H1 (cell line): ENCODE results near the gene FAM50B. TPM values are rescaled to one million over a fixed set of nuclear protein-coding genes. Genes with fewer than 3 reads are reported as not detected.

ENCODE experiments used
- CTCF ChIA-PET: fragments of 300-600 bp; sonication (Branson Sonifier 250); formaldehyde crosslinking; loops from one replicate; lab custom pipeline; 2021; ENCODE audit not compliant: partially characterized antibody; lab: Charles Lee
- POLR2A ChIA-PET: fragments of 300-600 bp; sonication (Branson Sonifier 250); formaldehyde crosslinking; loops from one replicate; lab custom pipeline; 2021; ENCODE audit warnings: inconsistent platforms; ENCODE audit not compliant: partially characterized antibody; lab: Charles Lee
- DNase-seq, 2 experiments: peaks; one replicate each; pipeline versions ENCODE4 v3.0.0 to v3.0.0-alpha.2; 2010 to 2022; ENCODE audit warnings: low spot score in 2 of 2, low read depth in 1 of 2, mixed read lengths in 1 of 2
- FAIRE-seq: peaks from 2 replicates; lab custom pipeline; 2011; peaks lifted over from hg19 to GRCh38; lab: Jason Lieb, UNC
- H2AFZ ChIP-seq: 2 replicates; pipeline ENCODE4 v1.8.1; 2012; ENCODE audit warnings: low read length, inconsistent platforms
- H2AK5ac ChIP-seq: 2 replicates; pipeline ENCODE4 v1.6.1; 2013; ENCODE audit warnings: low read depth, low read length
- H2BK120ac ChIP-seq: replicated peaks from 2 replicates; pipeline ENCODE3; 2013; ENCODE audit warnings: low read depth, low read length, inconsistent platforms
- H2BK12ac ChIP-seq: 2 replicates; pipeline ENCODE4 v1.6.1; 2013; ENCODE audit warnings: low read depth, low read length
- H2BK15ac ChIP-seq: 2 replicates; pipeline ENCODE4 v1.6.1; 2013; ENCODE audit warnings: low read length
- H2BK20ac ChIP-seq: 2 replicates; pipeline ENCODE4 v1.6.1; 2013; ENCODE audit warnings: low read length
- H2BK5ac ChIP-seq: 2 replicates; pipeline ENCODE4 v1.6.1; 2013; ENCODE audit warnings: low read depth, low read length
- H3K14ac ChIP-seq: 2 replicates; pipeline ENCODE4 v1.6.1; 2013; ENCODE audit warnings: inconsistent platforms; ENCODE audit not compliant: insufficient read length
- H3K18ac ChIP-seq: 2 replicates; pipeline ENCODE4 v1.6.1; 2013; ENCODE audit warnings: low read length; ENCODE audit errors: extremely low read depth
- H3K23ac ChIP-seq: 2 replicates; pipeline ENCODE4 v1.6.1; 2013; ENCODE audit warnings: inconsistent platforms; ENCODE audit not compliant: insufficient read length
- H3K23me2 ChIP-seq: 2 replicates; pipeline ENCODE4 v1.6.1; 2013; ENCODE audit warnings: low read depth, low read length
- H3K27ac ChIP-seq: 2 replicates; pipeline ENCODE4 v1.6.1; 2011; ENCODE audit warnings: low read depth, low read length, inconsistent platforms
- H3K27me3 ChIP-seq, 4 experiments: replicated peaks in 1 of 4; 1 replicate in 1 of 4; 2 replicates in 3 of 4; pipeline versions ENCODE4 v1.6.1 to v1.8.1; 2011 to 2013; ENCODE audit warnings: low read length in 3 of 4, mild to moderate bottlenecking in 3 of 4, inconsistent platforms in 2 of 4, mixed read lengths in 2 of 4, moderate library complexity in 1 of 4; ENCODE audit not compliant: control insufficient read depth in 3 of 4, insufficient read depth in 3 of 4; ENCODE audit errors: extremely low read depth in 1 of 4
- H3K36me3 ChIP-seq, 4 experiments: 2 replicates each; pipeline versions ENCODE4 v1.6.1 to v1.8.1; 2011 to 2013; ENCODE audit warnings: mild to moderate bottlenecking in 4 of 4, low read length in 3 of 4, moderate library complexity in 2 of 4, control low read depth in 1 of 4, inconsistent platforms in 1 of 4; ENCODE audit not compliant: insufficient read depth in 4 of 4, control insufficient read depth in 2 of 4
- H3K4ac ChIP-seq: replicated peaks from 2 replicates; pipeline ENCODE3; 2013; ENCODE audit warnings: low read length, low read depth, mixed read lengths, inconsistent platforms; ENCODE audit not compliant: insufficient read length
- H3K4me1 ChIP-seq, 4 experiments: replicated peaks in 1 of 4; 1 replicate in 1 of 4; 2 replicates in 3 of 4; pipeline versions ENCODE4 v1.6.1 to v1.8.1; 2011 to 2013; ENCODE audit warnings: low read length in 3 of 4, inconsistent platforms in 2 of 4, mixed read lengths in 1 of 4; ENCODE audit not compliant: insufficient read depth in 4 of 4, control insufficient read depth in 3 of 4
- H3K4me2 ChIP-seq, 2 experiments: 2 replicates each; pipeline versions ENCODE4 v1.6.1 to v1.8.1; 2011 to 2013; ENCODE audit warnings: low read depth in 2 of 2, low read length in 2 of 2, control low read depth in 1 of 2, inconsistent platforms in 1 of 2, mild to moderate bottlenecking in 1 of 2; ENCODE audit not compliant: insufficient read depth in 1 of 2
- H3K4me3 ChIP-seq, 4 experiments: fragments of 200-600, 300-600 bp in 1 of 4; sonication (generic), shearing (Covaris generic), sonication (Bioruptor Twin) in 1 of 4; 2 replicates each; pipeline versions ENCODE4 v1.5.1 to v1.8.1; 2011 to 2016; ENCODE audit warnings: low read length in 4 of 4, low read depth in 3 of 4, control low read depth in 2 of 4, inconsistent platforms in 2 of 4, mild to moderate bottlenecking in 2 of 4, mixed read lengths in 1 of 4, moderate library complexity in 1 of 4; ENCODE audit not compliant: insufficient read depth in 2 of 4; ENCODE audit errors: extremely low read depth in 1 of 4
- H3K56ac ChIP-seq: replicated peaks from 2 replicates; pipeline ENCODE3; 2013; ENCODE audit warnings: low read depth, mild to moderate bottlenecking, mixed read lengths, low read length, inconsistent platforms; ENCODE audit not compliant: insufficient read length
- H3K79me1 ChIP-seq: 2 replicates; pipeline ENCODE4 v1.6.1; 2013; ENCODE audit warnings: low read depth, low read length, control low read depth
- H3K79me2 ChIP-seq, 2 experiments: 2 replicates each; pipeline versions ENCODE4 v1.6.1 to v1.8.1; 2012 to 2013; ENCODE audit warnings: low read length in 2 of 2, mild to moderate bottlenecking in 2 of 2, inconsistent platforms in 1 of 2; ENCODE audit not compliant: insufficient read depth in 2 of 2, control insufficient read depth in 1 of 2
- H3K9ac ChIP-seq, 4 experiments: replicated peaks in 1 of 4; 1 replicate in 1 of 4; 2 replicates in 3 of 4; pipeline versions ENCODE4 v1.6.1 to v1.8.1; 2011 to 2013; ENCODE audit warnings: low read depth in 3 of 4, low read length in 3 of 4, control low read depth in 2 of 4, mild to moderate bottlenecking in 2 of 4, moderate library complexity in 2 of 4, inconsistent platforms in 1 of 4; ENCODE audit errors: extremely low read depth in 1 of 4
- H3K9me3 ChIP-seq, 2 experiments: 2 replicates each; pipeline versions ENCODE4 v1.6.1 to v1.8.1; 2012 to 2013; ENCODE audit warnings: mild to moderate bottlenecking in 2 of 2, moderate library complexity in 2 of 2, control low read depth in 1 of 2, inconsistent platforms in 1 of 2, low read depth in 1 of 2, low read length in 1 of 2, mixed read lengths in 1 of 2; ENCODE audit not compliant: insufficient read depth in 2 of 2
- H4K20me1 ChIP-seq, 2 experiments: replicated peaks in 1 of 2; 2 replicates each; pipeline versions ENCODE3 to v1.8.1; 2011 to 2013; ENCODE audit warnings: inconsistent platforms in 2 of 2, low read length in 2 of 2, mild to moderate bottlenecking in 1 of 2; ENCODE audit not compliant: insufficient read depth in 2 of 2, control insufficient read depth in 1 of 2
- H4K5ac ChIP-seq: 2 replicates; pipeline ENCODE4 v1.6.1; 2013; ENCODE audit warnings: low read length, low read depth, mixed read lengths, inconsistent platforms; ENCODE audit not compliant: insufficient read length
- H4K8ac ChIP-seq: 2 replicates; pipeline ENCODE4 v1.8.0; 2013; ENCODE audit warnings: mild to moderate bottlenecking, moderate library complexity, low read length, inconsistent platforms; ENCODE audit not compliant: insufficient read depth; ENCODE audit errors: extremely low read depth
- H4K91ac ChIP-seq: replicated peaks from 2 replicates; pipeline ENCODE3; 2013; ENCODE audit warnings: low read length, mixed read lengths, inconsistent platforms; ENCODE audit not compliant: insufficient read length
- BRCA1 ChIP-seq: IDR thresholded peaks from 2 replicates; pipeline ENCODE4 v1.6.1; 2012; ENCODE audit warnings: low read depth, low read length, improper control_type of control experiment
- CTBP2 ChIP-seq: IDR thresholded peaks from 2 replicates; pipeline ENCODE4 v1.7.0; 2011; ENCODE audit warnings: borderline replicate concordance, mild to moderate bottlenecking, moderate library complexity, mixed read lengths, low read length; ENCODE audit not compliant: insufficient read depth, insufficient read length
- GABPA ChIP-seq: IDR thresholded peaks from 2 replicates; pipeline ENCODE4 v1.6.1; 2011; ENCODE audit warnings: mild to moderate bottlenecking, low read length, moderate library complexity, borderline replicate concordance; ENCODE audit not compliant: insufficient read depth
- HDAC2 ChIP-seq, 2 experiments: fragments of 300-600 bp in 1 of 2; sonication (generic) in 1 of 2; IDR thresholded peaks; 2 replicates each; pipeline ENCODE4 v1.6.1; 2011 to 2012; ENCODE audit warnings: low read depth in 2 of 2, low read length in 2 of 2, mild to moderate bottlenecking in 2 of 2, moderate library complexity in 2 of 2, borderline replicate concordance in 1 of 2, inconsistent platforms in 1 of 2
- KDM4A ChIP-seq: IDR thresholded peaks from one replicate; pipeline ENCODE4 v1.7.1; 2012; ENCODE audit warnings: low read depth, mild to moderate bottlenecking, moderate library complexity, low read length, inconsistent platforms; ENCODE audit not compliant: severe bottlenecking
- NANOG ChIP-seq: IDR thresholded peaks from 2 replicates; pipeline ENCODE4 v1.6.1; 2011; ENCODE audit warnings: low read length, low read depth, mild to moderate bottlenecking, inconsistent platforms; ENCODE audit not compliant: insufficient read depth, poor library complexity, severe bottlenecking
- POLR2AphosphoS5 ChIP-seq: IDR thresholded peaks from 2 replicates; pipeline ENCODE4 v1.6.1; 2011; ENCODE audit warnings: low read depth, low read length
- RBBP5 ChIP-seq: IDR thresholded peaks from 2 replicates; pipeline ENCODE4 v1.7.1; 2012; ENCODE audit warnings: low read depth, mild to moderate bottlenecking, inconsistent platforms, low read length, moderate library complexity, borderline replicate concordance
- RNF2 ChIP-seq: fragments of 200-900, 300-1000 bp; sonication (generic); IDR thresholded peaks from 2 replicates; pipeline ENCODE4 v1.7.1; 2016; ENCODE audit warnings: borderline replicate concordance, low read depth, mild to moderate bottlenecking, antibody characterized with exemption, low read length; ENCODE audit not compliant: poor library complexity, severe bottlenecking; ENCODE audit errors: missing control alignments
- TAF7 ChIP-seq: optimal IDR thresholded peaks from 2 replicates; pipeline ENCODE3; 2011; ENCODE audit warnings: low read depth, mild to moderate bottlenecking, inconsistent platforms, low read length, moderate library complexity, borderline replicate concordance
- WGBS, 2 experiments: shearing (Covaris generic) in 1 of 2; methylation state at CpG; one replicate each; pipeline versions ENCODE4 v1.1.6 to v1.1.7; 2013 to 2015; ENCODE audit warnings: low lambda C conversion rate in 2 of 2, mixed read lengths in 2 of 2, inconsistent platforms in 1 of 2, low coverage in 1 of 2, missing lambda C conversion rate in 1 of 2; ENCODE audit not compliant: insufficient replicate concordance in 2 of 2, insufficient coverage in 1 of 2, insufficient read length in 1 of 2; ENCODE audit errors: extremely low coverage in 1 of 2, missing lambda C conversion rate in 1 of 2; 5-methylcytosine and 5-hydroxymethylcytosine counted together
- polyA plus RNA-seq, 7 experiments: library from polyadenylated mRNA; depleted of rRNA in 3 of 7; stranded (reverse) in 5 of 7; unstranded in 2 of 7; fragments of >200 nt in 5 of 7; fragments of 200-250 nt in 2 of 7; gene quantifications; 1 replicate in 5 of 7; 2 replicates in 1 of 7; 4 replicates in 1 of 7; pipeline versions ENCODE4 v1.2.1 to v1.2.3, GENCODE V29; 2011 to 2013; ENCODE audit warnings: missing spikeins in 2 of 7, mixed read lengths in 2 of 7
- total RNA-seq: library from RNA; stranded (reverse); fragmentation: NEBNext Ultra II Directional; extraction: Animal tissue kit (Norgen Biotek cat#: 25700); gene quantifications from 2 replicates; pipeline ENCODE4 v1.2.1, GENCODE V29; 2021
- TF ChIP-seq, protein P1 (sequence below): IDR thresholded peaks from 2 replicates; pipeline ENCODE4 v1.6.1; 2012; ENCODE audit warnings: low read length, inconsistent platforms

Gene FAM50B
- total and polyA plus RNA-seq, 2 of the 8 experiments (the other 6 are each of a cell fraction or from before 2014, with no cell fraction given) = 3.1 to 3.2 TPM

DNA sequence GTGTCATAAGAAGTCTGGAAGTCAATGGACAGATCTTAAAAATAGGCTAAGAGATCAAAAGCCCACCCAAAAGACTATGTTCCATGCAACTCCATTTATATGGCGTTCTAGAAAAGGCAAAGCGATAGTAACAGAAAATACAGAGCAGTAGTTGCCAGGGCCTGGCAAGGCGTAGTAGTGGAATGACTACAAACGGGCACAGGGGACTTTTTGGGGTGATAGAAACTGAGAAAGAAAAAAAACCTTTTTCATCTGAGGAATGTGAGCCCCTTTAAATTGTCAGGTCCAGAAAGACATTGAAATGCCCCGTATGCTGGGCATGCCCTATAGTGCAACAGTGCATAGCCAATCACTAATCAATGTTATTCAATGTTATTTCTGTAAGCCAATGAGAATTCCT lies 47.2 kb upstream of the FAM50B start:
- no peaks in the 10 kb centered on the region for H3K79me2 ChIP-seq
- H3K14ac ChIP-seq = no peak overlapping the region
- no peak overlapping the region for H3K23ac ChIP-seq
- H2BK5ac ChIP-seq = no peak overlapping the region
- H3K27me3 ChIP-seq = no peaks in the 10 kb centered on the region; a peak in 3 of 7 replicates
- FAIRE-seq (no peak), DNase-seq (no peak)
- ChIA-PET CTCF (interaction anchor here (3.0 kb wide), 1 partner anchor 8 kb away, joined by 10 read pairs; no protein-coding TSS in a partner anchor), POLR2A (no interaction called here)
- H3K18ac ChIP-seq = no peak overlapping the region
- H3K36me3 ChIP-seq = no peaks in the 10 kb centered on the region
- H3K4me3 ChIP-seq = no peak overlapping the region
- H4K20me1 ChIP-seq = no peaks in the 10 kb centered on the region
- no peak overlapping the region for H2BK20ac ChIP-seq
- no peak overlapping the region for H3K56ac ChIP-seq
- H2BK120ac ChIP-seq = no peak overlapping the region
- H4K91ac ChIP-seq = no peak overlapping the region
- H2AFZ ChIP-seq = no peak overlapping the region
- no peak overlapping the region for H3K27ac ChIP-seq
- 91% methylated on average over 5 of the region's 5 CpGs; no CpG with 5 or more reads in 1 of the 2 experiments for WGBS, 2 experiments
- no peaks in the 10 kb centered on the region for H3K79me1 ChIP-seq
- no peak overlapping the region for H2BK15ac ChIP-seq
- no peak overlapping the region for H4K5ac ChIP-seq
- peaks cover 0 to 4% (median 3%) of the 10 kb centered on the region in 4 experiments; a peak in 5 of 7 replicates for H3K4me1 ChIP-seq
- H3K9me3 ChIP-seq = no peaks in the 10 kb centered on the region
- no peaks in the 10 kb centered on the region for H3K23me2 ChIP-seq
- H3K9ac ChIP-seq = no peak overlapping the region
- H3K4ac ChIP-seq = no peak overlapping the region
- no peak overlapping the region for H3K4me2 ChIP-seq
- no peak overlapping the region for H2BK12ac ChIP-seq
- no peak overlapping the region for H4K8ac ChIP-seq
- no peak overlapping the region for H2AK5ac ChIP-seq
- no peak for TF ChIP-seq CTBP2
- TF ChIP-seq RNF2 = no peak
- no peak for TF ChIP-seq POLR2AphosphoS5
- TF ChIP-seq RBBP5 = no peak
- no peak for TF ChIP-seq TAF7
- no peak for TF ChIP-seq HDAC2 (IDR thresholded peaks at IDR 0.05; ENCODE audit: borderline replicate concordance in 1 of 2, low read depth in 2 of 2, low read length in 2 of 2)
- no peak for TF ChIP-seq NANOG
- no peak for TF ChIP-seq GABPA
- no peak for TF ChIP-seq KDM4A
- TF ChIP-seq BRCA1 = no peak
- TF ChIP-seq, protein P1, sequence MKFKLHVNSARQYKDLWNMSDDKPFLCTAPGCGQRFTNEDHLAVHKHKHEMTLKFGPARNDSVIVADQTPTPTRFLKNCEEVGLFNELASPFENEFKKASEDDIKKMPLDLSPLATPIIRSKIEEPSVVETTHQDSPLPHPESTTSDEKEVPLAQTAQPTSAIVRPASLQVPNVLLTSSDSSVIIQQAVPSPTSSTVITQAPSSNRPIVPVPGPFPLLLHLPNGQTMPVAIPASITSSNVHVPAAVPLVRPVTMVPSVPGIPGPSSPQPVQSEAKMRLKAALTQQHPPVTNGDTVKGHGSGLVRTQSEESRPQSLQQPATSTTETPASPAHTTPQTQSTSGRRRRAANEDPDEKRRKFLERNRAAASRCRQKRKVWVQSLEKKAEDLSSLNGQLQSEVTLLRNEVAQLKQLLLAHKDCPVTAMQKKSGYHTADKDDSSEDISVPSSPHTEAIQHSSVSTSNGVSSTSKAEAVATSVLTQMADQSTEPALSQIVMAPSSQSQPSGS = no peak
